HG02943 (cell line): Measurements from ENCODE around the gene ATXN2L.
"Not testable (repeated sequence)": the region's sequence is repeated elsewhere in the genome, so short reads cannot be mapped to it uniquely, and the experiment has no call there.

Experiments
- ATAC-seq: cut with Tn5 transposase; IDR thresholded peaks from one replicate; pipeline ENCODE4 v1.9.1; 2021; ENCODE audit warnings: mild to moderate bottlenecking, low read depth, moderate library complexity; ENCODE audit not compliant: unreplicated experiment

Gene ATXN2L

DNA sequence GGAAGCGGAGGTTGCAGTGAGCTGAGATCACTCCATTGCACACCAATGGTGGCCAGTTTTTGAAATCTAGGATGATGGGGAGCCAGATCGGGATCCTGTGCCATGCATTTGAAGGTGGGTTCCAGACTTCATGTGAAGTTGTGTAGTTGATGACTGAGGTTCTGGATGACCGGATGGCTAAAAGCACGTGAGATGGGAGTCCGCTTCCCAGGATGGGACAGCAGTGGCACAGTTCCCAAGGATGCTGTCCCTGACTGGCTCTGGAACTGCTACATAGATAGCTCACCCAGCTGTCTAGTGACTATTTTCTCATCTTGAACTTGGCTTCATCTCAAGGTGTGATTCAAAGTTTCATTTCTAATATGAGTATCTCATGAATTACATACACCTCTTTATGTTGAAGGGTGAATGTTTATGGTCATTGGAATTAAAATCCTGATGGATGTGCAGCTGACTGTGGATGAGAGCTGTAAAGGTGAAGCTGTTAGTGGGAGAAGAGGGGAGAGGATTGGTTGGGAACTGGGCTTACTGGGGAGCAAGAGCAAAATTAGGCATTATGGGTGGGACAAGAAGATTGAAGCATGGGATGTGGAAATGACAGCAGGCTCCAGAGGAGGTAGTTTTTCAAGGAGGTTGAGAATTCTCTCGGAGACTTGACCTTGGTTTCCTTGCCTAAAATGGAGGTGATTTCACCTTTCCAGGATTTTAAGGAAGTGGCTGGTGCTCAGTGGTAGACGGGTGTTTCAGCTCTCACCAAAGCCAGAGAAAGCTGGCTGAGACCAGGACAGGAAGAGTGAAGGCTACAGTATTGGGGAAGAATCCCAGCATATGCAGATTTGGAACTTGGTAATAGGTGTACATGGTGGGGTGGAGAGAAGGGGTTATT lies 15.1 kb downstream of the ATXN2L start:
- no peak for ATAC-seq

DNA sequence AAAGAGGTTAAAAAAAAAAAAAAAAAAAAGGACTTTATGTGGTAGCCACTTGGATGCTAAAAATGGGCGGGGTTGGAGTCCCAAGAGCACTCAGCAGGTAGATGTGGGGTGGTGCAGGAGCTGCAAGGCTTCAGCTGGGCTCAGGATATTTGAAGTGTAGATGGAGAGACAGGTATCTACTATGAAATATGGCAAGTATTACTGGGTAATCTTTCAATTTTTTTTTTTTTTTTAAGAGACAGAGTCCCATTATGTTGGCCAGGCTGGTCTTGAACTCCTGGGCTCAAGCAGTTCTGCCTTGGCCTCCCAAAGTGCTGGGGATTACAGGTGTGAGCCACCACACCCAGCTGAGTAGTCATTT lies 15.7 kb downstream of the ATXN2L start:
- ATAC-seq = no peak

DNA sequence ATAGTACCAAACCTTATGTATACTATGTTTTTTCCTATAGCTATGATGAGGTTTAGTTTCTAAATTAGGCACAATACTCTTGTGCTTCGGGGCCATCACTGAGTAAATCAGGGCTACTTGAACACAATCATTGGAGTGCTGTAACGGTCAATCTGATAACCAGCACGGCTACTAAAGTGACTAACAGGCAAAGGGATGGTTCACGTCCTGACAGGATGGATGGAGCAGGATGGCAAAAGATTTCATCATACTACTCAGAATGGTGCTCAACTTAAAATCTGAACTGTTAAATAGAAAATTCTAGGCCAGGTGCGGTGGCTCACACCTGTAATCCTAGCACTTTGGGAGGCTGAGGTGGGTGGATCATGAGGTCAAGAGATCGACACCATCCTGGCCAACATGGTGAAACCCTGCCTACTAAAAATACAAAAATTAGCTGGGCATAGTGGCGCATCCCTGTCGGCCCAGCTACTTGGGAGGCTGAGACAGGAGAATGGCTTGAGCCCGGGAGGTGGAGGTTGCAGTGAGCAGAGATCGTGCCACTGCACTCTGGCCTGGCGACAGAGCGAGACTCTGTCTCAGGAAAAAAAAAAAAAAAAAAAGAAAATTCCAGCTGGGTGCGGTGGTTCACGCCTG lies 16.3 kb downstream of the ATXN2L start:
- ATAC-seq = no peak

DNA sequence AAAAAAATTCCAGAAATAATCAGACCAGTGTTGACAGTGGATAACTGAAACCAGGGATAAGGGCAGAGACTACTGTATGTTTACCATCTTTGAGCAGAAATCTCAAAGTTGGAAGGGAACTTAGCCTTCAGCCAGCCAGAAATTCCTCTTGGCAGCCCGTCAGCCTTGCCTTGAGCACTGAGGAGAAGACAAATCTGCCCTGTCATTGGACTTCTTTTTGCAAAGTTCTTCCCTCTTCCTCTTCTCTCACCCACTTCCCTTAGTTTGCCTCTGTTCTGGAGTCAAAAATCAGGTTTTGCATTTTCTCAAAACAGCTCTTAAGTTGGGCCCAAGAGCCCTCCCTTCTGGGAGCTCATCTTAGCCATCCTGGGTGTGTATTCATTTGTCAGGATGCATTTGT lies 17.1 kb downstream of the ATXN2L start:
- ATAC-seq = no peak

DNA sequence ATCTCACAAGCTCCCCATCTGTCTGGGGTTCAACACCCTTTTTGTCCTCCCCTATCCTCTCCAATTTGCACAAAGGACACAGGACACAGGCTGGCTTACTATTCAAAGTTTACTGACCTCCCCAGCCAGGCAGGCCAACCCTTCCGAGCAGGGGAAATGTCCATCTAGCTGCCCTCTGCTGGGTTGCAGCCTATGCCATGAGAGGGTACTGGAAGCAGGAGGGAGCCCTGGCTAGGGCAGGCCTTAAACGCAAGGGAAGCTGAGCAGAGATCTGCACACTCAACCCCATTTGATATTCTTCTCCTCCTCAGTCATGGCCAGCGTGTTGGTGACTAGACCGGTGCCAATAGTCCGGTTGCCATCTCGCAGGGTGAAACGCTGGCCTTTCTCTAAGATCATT lies 19.9 kb downstream of the ATXN2L start:
- no peak for ATAC-seq

DNA sequence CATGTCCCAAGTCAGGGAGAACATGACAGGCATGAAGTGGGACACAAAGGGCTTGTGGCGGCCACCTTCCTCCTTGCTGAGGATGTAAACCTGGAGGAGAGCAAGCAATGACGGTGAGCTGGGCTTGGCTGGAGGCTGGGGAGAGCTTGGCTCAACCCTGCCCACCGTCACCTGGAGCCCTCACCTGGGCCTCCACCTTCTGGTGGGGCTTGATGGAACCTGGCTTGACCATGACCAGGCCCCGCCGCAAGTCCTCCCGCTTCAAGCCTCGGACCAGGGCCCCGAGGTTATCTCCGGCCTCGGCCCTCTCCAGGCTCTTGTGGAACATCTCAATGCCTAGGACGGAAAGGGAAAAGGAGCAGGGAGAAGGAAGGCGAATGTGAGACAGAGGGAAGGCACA lies 21.0 kb downstream of the ATXN2L start:
- no peak for ATAC-seq

DNA sequence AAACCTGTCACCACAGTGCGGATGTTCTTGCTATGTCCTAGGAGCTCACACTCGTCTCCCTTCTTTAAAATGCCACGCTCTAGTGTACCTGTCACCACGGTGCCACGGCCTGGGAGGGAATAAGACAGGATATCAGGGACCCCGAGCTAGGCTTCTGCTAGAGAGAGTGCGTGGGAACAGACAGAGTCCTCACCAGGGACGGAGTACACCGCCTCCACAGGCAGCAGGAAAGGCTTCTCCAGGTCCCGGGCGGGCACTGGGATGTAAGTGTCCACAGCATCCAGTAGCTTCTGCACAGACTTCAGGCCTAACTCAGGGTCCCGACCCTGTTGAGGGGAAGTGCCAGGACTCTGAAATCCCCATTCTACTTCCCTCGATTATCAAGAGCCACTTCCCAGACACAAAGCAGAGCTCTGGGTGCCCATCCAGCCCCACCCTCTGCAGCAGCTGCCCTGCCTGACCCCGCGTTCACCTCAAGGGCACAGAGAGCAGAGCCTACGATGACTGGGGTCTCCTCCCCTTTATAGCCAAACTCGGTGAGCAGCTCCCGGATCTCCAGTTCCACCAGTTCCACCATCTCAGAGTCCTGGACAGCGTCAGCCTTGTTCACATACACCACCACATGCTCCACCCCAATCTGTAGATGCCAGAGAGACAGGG lies 21.6 kb downstream of the ATXN2L start:
- ATAC-seq = no peak

DNA sequence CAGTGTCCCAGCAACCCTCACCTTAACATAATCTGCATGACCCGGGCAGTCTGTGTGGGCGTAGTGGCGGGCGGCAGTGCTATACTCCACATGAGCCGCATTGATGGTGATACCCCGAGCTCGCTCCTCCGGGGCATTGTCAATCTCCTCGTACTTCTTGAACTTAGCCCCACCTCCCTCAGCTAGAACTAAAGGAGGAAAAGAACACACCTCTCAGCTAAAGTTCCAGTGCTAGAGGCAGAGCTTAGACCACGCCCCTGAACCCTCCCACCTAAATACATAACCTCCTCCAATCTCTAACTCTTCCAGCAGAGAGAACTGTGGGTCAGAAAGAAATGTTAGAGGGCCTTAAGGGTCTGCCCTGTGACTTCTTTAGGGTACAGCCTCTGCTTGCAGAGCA lies 22.5 kb downstream of the ATXN2L start:
- ATAC-seq = no peak

DNA sequence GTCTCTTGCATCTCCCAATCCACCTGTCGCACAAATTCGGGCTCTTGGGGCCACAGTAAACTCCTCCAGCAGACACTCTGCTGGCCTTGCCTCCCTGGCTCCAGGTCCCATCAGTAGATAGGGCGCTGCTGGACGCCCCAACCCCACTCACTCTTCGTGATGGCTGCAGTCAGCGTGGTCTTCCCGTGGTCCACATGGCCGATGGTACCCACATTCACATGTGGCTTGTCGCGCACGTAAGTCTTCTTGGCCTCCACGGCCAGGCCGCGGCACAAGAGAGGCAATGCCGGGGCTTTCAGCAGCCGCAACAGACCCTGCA lies 22.9 kb downstream of the ATXN2L start:
- ATAC-seq = peak; percentile 5

DNA sequence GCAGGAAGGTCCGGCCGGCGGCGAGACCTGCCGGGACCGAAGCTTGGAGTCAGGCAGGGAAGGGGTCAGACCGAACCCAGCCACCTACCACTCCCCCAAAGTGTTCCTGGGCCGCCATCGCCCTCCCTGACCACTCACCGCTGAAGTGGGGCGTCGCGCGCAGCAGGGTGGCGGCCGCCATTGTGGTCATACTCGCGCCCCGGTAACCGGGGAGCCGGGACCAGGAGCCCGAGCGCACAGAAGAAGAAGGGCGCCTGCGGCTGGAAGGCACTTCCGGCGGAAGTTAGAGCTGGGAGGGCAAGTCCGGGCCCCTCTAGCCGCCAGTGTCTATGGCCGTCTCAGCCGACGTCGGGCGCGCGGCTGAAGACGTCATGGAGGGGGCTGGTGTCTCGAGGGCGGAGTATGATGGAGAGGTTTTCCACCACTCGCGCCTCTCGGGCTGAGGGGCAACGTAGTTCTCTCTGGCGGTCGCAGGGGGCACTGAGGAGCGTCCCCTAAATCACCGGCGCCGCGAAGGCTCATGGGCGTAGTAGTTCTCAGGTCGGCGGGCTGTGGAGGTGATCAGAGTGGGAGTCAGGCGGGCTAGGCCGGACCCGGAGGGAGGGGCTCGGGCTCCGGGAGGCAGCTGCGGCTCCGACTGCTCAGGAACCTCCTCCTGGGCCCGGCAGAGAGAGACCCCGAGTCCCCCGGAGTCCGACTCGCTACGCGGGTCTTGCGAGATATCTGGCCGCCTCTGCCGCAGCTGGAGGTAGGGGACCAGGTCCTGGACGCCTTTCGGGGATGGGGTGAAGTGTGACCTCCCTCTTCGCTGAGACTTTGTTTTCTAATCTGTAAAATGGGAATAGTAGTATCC lies 23.5 kb downstream of the ATXN2L start, which contains the start of gene TUFM:
TUFM (minus strand) TSS at position 269 of the 853 bp plus-strand sequence; CDS start at position 190, 79 bp downstream.
- peak; percentile 90 for ATAC-seq

DNA sequence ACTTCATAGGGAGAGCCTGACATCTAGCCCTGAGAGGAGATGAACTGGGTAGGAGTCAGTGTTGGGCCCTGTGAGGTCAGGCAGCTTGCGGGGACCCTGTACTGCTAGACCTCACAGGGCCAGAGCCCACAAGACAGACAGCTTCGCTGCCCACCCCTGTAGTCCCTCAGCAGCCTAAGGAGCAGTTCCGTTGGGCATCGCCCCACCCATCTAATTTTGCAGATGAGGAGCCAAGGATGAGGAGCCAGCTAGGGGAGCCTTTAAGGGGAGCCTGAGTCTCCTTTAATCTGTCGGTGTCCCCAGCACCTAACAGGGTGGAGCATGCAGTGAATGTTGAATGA lies 24.1 kb downstream of the ATXN2L start:
- no peak for ATAC-seq

DNA sequence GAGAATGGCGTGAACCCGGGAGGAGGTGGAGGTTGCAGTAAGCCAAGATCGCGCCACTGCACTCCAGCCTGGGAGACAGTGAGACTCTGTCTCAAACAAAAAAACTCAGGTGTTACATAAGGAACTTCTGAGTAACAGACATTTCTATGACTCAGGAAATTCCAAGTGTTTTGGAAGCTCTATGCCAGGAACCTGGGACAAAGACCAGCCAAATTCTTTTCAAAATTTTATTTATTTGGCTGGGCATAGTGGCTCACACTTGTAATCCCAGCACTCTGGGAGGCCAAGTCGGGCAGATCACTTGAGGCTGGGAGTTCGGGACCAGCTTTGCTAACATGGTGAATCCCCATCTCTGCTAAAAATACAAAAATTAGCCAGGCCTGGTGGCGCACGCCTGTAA lies 35.6 kb downstream of the ATXN2L start:
- no peak for ATAC-seq

DNA sequence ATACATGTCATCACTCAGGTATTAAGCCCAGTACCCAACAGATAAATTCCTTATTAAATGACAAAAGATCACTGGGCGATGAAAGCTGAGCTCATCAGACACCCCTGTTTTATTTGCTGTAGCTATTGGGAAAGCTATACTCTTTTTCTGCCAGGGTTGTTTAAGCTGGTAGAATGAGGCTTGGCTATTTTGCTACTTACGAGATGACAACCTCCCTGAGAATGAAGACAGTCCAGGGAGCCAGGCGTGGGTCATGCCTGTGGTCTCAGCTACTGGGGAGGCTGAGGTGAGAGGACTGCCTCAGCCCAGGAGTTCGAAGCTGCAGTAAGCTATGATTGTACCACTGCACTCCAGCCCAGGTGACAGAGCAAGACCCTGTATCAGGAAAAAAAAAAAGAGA lies 36.5 kb downstream of the ATXN2L start:
- ATAC-seq = no peak

DNA sequence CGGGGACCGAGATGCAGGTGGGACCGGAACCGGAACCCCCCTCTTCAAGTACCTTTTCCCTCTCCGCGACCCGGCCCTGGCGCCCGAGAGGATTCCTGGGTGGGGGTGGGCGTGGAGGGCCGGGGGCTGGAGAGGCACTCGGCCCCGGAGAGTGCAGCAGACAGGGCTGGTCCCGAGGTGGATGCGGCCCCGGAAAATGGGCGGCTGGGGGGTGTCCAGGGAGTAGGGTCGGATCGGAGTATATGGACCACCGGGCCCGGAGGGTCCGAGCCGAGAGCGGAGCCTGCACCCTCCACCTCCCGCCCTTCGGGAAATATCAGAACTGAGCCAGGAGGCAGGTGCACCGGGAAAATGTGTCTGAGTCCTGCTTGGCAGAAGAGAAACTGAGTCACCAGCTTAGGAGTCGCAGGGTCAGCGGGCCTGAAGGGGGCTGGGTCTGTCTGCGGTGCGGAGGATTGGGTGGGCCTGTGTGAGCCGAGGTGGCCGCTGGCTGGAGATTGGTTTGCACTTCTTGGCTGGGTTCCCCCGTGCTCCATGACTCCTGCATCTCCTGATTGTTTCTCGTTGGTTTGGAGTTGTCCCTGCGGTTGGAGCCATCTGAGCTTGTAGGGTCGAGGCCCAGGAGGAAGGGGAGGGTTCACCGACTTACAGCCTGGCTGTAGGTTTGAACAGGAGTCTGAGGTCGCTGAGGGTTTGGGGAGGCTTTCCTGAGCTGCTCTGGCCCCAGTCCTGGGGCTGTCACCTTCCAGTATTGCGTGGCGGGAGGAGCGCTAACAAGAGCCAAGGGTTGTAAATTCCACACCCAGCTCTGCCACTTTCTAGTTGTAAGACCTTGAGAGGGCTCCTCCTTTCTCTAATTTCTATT lies 41.4 kb downstream of the ATXN2L start:
- ATAC-seq = no peak

DNA sequence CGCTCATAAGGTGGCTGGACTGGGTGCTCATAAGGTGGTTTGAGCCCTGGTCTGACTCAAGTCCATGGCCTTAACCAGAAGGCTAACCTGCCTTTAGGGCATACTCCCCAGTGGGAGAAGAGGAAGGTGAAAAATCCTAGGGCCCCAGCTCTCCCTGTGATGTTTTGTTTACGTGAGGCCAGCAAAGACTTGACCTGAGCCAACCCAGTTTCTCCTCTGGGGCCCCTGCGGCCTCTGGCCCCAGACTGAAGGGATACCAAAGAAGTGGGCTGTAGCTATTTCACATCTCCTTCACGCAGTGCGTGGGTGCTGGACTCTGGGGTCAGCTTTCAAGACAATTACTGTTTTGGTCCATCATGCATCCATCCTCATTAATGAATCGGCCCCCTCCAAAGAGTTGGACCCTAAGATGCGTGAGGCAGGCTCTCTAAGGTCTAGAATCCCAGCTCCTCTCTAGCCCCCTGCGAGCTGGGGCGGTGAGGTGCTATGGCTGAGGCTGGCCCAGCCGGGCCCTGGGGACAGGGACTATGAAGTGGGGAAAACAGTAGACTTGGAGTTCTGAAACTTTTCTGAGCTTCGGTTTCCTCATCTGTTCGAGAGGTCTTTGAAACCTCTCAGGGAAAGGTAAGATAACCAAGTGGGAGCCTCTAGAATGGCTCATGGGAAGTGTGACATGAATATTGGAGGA lies 42.3 kb downstream of the ATXN2L start:
- no peak for ATAC-seq

DNA sequence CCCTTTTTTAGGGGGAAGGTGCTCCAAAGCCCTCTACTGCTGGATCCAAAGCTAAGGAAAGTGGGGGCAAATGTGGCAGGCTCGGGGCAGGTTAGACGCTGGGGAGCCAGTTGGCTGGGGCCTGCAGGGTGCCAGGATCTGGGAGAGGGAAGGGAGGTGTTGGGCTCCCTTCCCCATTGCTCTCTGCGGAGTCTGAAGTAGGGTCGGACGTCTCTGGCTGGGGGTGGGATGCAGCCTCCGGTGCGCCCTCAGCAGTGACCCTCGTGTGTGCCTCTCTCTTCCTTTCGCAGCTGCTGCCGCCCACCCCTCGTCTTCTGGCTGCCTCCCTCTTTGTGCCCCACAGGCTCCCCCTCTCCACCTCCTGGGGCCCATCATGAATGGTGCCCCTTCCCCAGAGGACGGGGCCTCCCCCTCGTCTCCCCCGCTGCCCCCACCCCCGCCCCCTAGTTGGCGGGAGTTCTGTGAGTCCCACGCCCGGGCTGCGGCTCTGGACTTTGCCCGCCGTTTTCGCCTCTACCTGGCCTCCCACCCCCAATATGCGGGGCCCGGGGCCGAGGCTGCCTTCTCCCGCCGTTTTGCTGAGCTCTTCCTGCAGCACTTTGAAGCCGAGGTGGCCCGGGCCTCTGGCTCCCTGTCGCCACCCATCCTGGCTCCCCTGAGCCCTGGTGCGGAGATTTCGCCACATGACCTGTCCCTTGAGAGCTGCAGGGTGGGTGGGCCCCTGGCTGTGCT lies 43.1 kb downstream of the ATXN2L start:
- ATAC-seq = no peak

DNA sequence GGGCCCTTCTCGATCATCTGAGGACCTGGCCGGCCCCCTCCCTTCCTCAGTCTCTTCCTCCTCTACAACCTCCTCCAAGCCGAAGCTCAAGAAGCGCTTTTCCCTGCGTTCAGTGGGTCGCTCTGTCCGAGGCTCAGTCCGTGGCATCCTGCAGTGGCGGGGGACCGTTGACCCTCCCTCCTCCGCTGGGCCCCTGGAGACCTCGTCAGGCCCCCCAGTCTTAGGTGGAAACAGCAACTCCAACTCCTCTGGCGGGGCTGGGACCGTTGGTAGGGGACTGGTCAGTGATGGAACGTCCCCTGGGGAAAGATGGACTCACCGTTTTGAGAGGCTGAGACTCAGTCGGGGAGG lies 43.6 kb downstream of the ATXN2L start:
- ATAC-seq = no peak

DNA sequence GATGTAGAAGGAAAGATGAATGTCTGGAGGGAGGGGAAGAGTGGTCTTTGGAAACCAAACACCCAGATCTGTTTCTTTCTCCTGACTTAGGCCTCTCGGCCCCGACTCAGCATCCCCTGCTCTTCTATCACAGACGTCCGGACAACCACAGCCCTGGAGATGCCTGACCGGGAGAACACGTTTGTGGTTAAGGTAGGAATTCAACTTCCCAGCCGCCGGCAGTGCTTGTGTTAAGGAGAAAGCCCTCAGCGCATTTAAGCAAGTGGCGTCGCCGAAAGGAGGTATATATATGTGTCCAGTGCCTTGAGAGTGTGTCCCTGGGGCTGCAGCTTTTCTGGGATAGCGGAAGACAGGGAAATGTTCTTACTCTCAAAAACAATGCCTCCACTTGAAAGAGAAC lies 44.4 kb downstream of the ATXN2L start:
- no peak for ATAC-seq

DNA sequence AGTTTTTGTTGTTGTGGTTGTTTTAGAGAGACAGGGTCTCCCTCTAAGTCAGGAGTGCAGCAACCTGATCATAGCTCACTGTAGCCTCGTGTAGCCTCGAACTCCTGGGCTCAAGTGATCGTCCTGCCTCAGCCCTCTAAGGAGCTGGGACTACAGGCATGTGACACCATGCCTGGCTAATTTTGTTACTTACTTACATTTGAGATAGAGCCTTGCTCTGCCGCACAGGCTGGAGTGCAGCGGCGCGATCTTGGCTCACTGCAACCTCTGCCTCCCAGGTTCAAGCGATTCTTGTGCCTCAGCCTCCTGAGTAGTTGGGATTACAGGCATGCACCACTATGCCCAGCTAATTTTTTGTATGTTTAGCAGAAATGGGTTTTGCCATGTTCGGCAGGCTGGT lies 44.8 kb downstream of the ATXN2L start:
- not testable (repeated sequence) for ATAC-seq
